Activated naive CD4-positive, alpha-beta T cell treated with anti-CD3 and anti-CD28 coated beads, Interleukin-2, amount 50 U/mL, for 72 hours (primary cell): ENCODE results near the gene CARD6. TPM values are rescaled to one million over a fixed set of nuclear protein-coding genes. Genes with fewer than 3 reads are reported as not detected.
"Not testable (repeated sequence)": the region's sequence is repeated elsewhere in the genome, so short reads cannot be mapped to it uniquely, and the experiment has no call there.

Experiments used
- ATAC-seq, 2 donors: fragments of 150-1000 bp; cut with Tn5 transposase; 2 replicates each; pipeline ENCODE4 v1.10.0; 2021; ENCODE audit warnings: mild to moderate bottlenecking in 2 of 2, moderate library complexity in 2 of 2
- DNase-seq, 2 donors: peaks; one replicate each; pipeline ENCODE4 v3.0.0; 2021 to 2022; ENCODE audit warnings: low spot score in 2 of 2
- H3K27ac Mint-ChIP-seq, 2 donors: one replicate each; pipeline ENCODE4 v1.8.0; 2022; ENCODE audit warnings: mild to moderate bottlenecking in 2 of 2, mixed read lengths in 2 of 2
- H3K36me3 Mint-ChIP-seq, 2 donors: one replicate each; pipeline ENCODE4 v1.8.0; 2022; ENCODE audit warnings: mixed read lengths in 2 of 2
- H3K9me3 Mint-ChIP-seq, 2 donors: one replicate each; pipeline ENCODE4 v1.8.0; 2022; ENCODE audit warnings: mixed read lengths in 2 of 2
- total RNA-seq, 2 donors: library from RNA; stranded (reverse); gene quantifications; one replicate each; pipeline ENCODE4 v1.2.3, GENCODE V29; 2022

CARD6 gene
- total RNA-seq, 2 donors from 2014 or later: 2.2 to 2.8 TPM

DNA sequence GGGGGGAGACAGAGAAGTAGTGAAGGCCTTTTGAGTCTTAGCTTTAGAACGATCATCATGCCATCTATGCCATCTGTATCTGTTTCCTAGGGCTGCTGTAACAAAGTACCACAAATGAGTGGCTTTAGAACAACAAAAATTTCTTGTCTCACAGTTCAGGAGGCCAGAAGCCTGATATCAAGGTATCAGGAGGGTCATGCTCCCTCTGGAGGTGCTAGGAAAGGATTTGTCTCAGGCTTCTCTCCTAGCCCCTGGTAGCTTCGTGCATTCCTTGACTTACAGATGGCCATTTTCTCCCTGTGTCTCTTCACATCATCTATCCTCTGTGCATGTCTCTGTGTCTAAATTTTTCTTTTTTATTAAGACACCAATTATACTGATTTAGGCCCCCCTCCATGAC, 5.2 kb downstream of the CARD6 start:
- ATAC-seq: no peak
- Mint-ChIP-seq H3K36me3 (peaks cover 3 to 7% of the 10 kb centered on the region in 2 donors), H3K9me3 (no peaks in the 10 kb centered on the region), H3K27ac (no peak overlapping the region)
- DNase-seq: no peak

DNA sequence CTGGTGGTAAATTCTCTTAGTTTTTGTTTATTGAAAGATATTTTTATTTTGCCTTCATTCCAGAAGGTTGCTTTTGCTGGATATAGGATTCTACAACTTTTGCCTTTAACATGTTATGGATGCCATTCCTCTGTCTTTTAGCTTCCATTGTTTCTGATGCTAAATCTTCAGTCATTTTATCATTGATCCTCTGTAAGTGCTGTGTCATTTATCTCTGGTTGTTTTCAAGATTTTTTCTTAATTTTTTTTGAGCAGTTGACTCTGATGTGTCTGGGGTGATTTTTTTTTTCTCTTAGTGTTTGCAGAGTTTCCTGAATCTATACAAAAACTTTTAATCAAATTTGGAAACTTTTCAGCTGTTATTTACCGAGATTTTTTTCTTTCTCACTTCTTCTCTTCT, 6.4 kb downstream of the CARD6 start:
- Mint-ChIP-seq H3K27ac (no peak overlapping the region), H3K9me3 (no peaks in the 10 kb centered on the region), H3K36me3 (peaks cover 0 to 4% of the 10 kb centered on the region in 2 donors)
- DNase-seq (no peak), ATAC-seq (no peak)

DNA sequence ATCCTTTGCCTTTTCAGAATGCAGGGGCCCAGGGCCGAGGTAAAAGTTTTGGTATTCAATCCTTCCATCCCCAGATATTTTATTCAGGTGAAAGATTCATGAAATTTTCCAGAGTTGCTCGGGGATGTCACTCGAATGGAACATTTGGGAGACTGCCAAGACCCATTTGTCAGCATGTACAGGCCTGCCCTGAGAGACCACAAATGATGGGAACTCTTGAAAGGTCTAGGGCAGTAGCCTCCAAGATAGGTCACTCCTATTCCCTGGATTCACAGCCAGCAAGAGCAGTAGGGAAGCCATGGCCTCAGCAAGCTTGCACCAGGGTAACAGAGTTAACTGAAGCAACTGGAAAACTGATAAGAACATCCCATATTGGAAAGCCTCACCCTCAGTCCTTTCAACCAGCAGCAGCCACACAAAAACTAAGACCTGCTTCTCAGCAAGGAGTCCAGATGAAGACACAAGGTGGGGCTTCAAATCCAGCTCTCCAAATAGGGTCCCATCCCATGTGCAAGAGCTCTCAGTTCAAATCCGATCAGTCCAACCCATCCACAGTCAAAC, 12.5 kb downstream of the CARD6 start:
- DNase-seq (no peak), ATAC-seq (no peak)
- peak overlapping the region in 1 of 2 donors; percentile 3 for H3K27ac Mint-ChIP-seq
- H3K36me3 Mint-ChIP-seq: peaks cover 0 to 5% of the 10 kb centered on the region in 2 donors
- no peaks in the 10 kb centered on the region for H3K9me3 Mint-ChIP-seq

DNA sequence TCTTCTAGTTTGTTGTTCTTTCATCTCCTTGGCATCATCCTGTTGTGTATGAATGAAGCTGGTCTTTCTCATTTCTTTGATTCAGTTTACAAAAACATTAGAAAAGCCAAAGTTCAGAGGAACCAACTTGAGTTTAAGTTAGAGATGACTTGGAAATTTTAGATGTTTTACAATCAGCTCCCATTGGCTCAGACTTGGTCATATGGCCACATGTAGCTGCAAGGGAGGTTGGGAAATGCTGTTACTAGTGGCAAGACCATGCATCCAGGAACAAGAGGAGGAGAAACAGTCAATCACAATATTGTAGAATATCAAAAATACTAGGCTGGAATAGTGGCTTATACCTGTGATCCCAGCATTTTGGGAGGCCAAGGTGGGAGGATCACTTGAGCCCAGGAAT, 19.5 kb downstream of the CARD6 start:
- no peak for ATAC-seq
- H3K27ac Mint-ChIP-seq: no peak overlapping the region
- no peak for DNase-seq
- peaks cover 8 to 13% of the 10 kb centered on the region in 2 donors for H3K9me3 Mint-ChIP-seq
- peaks cover 0 to 9% of the 10 kb centered on the region in 2 donors for H3K36me3 Mint-ChIP-seq

DNA sequence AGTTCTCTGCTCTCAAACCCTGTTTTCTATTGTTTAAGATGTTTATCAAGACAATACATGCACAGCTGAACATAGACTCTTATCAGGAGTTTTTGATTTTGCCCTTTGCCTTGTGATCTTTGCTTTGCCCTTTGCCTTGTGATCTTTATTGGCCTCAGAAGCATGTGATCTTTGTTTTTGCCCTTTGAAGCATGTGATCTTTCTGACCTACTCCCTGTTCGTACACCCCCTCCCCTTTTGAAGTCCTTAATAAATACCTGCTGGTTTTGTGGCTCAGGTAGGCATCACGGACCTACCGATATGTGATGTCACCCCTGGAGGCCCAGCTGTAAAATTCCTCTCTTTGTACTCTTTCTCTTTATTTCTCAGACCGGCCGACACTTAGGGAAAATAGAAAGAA, 23.8 kb downstream of the CARD6 start:
- H3K9me3 Mint-ChIP-seq: peaks cover 8 to 13% of the 10 kb centered on the region in 2 donors
- not testable (repeated sequence) for DNase-seq, ATAC-seq, H3K36me3 Mint-ChIP-seq, H3K27ac Mint-ChIP-seq

DNA sequence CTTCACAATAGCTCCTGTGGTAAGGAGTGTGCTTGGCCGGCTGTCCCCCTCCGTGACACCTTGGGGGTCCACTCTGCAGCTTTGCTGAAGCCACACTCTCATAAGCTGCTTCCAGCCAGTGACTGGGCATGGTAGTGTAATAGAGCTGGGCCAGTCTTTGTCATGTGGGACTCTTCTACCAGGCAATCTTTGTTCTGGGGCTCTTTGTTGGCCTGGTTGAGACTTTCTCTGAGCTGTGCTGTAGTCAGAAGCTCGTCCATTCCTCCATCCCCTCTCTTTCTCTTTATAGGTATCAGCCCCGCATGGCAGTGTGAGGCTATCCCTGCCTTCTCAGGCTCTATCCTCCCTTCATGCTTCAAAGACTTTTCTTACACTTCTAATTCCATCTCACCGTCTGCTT, 25.7 kb downstream of the CARD6 start:
- Mint-ChIP-seq H3K36me3 (peaks cover 0 to 9% of the 10 kb centered on the region in 2 donors), H3K9me3 (peaks cover 8 to 13% of the 10 kb centered on the region in 2 donors), H3K27ac (no peak overlapping the region)
- no peak for ATAC-seq
- no peak for DNase-seq

DNA sequence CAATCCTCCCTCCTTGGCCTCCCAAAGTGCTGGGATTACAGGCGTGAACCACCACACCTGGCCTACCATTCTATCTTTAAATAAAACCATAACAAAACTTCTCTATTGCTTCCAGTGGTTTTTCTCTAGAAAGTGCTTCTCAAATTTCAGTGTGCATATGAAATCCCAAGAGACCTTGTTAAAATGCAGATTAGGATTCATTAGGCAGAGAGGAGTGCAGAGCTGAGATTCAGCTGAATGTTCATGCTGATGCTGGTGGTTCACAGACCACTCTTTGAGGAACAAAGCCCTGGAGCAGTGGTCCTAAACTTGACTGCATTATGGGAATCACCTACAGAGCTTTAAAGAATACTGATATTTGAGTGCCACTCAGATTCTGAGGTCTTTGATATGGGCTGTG, 28.2 kb downstream of the CARD6 start:
- DNase-seq (no peak), ATAC-seq (no peak)
- Mint-ChIP-seq H3K36me3 (peaks cover 0 to 9% of the 10 kb centered on the region in 2 donors), H3K27ac (no peak overlapping the region), H3K9me3 (peaks cover 8 to 10% of the 10 kb centered on the region in 2 donors)

DNA sequence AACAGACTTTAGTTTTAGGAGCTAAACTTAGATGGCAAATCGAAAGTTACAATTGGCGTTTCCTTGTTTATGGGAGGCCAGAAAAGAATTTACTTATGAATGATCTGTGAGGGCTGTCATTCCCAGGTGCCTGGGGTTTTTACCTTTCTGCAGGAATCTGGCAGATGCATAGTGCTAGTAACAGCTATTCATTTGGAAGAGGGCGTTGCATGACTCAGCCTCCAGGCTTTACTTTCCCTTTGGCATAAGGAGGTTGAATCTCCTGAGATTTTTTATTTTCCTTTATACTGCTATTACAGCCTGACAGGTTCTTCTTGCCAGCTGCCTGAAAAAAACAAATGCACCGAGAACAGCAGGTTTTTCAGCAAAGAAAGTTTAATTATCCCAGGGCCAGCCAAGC, 30.0 kb downstream of the CARD6 start:
- DNase-seq: no peak
- Mint-ChIP-seq H3K9me3 (no peaks in the 10 kb centered on the region), H3K36me3 (no peaks in the 10 kb centered on the region), H3K27ac (no peak overlapping the region)
- no peak for ATAC-seq

DNA sequence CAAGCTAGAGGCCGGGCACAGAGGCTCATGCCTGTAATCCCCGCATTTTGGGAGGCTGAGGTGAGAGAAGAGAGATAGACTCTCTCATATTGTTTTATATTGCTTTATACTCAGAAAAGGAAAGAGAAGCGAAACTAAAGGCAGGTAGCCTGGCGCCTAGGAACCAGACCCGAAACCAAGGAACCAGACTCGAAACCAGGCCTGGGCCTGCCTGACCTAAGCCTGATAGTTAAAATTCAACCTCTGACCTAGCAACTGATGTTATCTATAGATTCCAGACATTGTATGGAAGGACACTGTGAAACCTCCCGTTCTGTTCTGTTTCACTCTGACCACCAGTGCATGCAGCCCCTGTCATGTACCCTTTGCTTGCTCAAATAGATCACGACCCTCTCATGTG, 31.1 kb downstream of the CARD6 start:
- H3K36me3 Mint-ChIP-seq, H3K27ac Mint-ChIP-seq, H3K9me3 Mint-ChIP-seq, DNase-seq, ATAC-seq: not testable (repeated sequence)

DNA sequence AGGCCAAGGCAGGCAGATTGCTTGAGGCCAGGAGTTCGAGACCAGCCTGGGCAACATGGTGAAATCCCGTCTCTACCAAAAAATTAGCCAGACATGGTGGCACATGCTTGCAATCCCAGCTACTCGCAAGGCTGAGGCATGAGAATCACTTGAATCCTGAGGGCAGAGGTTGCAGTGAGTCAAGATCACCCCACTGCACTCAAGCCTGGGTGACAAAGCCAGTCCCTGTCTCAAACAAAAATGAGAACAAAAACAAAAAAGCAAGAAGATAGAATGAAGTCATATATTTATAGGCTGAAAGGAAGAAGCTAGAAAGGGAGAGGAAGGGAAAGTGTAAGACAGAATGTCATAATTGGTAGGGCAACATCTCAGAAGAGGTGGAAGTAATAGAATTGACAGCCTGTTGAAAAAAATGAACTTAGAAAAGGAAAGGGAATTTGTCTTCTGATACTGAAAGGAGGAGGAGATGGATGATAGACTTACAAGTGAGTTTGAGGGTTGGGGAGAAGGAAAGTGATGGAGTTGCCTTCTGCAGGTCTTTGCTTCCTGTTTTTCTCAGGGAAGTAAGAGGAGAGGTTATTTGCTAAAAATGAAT, 32.2 kb downstream of the CARD6 start:
- H3K27ac Mint-ChIP-seq: no peak overlapping the region
- DNase-seq: no peak
- H3K9me3 Mint-ChIP-seq: peaks cover 10 to 11% of the 10 kb centered on the region in 2 donors
- peaks cover 6 to 13% of the 10 kb centered on the region in 2 donors for H3K36me3 Mint-ChIP-seq
- ATAC-seq: no peak

DNA sequence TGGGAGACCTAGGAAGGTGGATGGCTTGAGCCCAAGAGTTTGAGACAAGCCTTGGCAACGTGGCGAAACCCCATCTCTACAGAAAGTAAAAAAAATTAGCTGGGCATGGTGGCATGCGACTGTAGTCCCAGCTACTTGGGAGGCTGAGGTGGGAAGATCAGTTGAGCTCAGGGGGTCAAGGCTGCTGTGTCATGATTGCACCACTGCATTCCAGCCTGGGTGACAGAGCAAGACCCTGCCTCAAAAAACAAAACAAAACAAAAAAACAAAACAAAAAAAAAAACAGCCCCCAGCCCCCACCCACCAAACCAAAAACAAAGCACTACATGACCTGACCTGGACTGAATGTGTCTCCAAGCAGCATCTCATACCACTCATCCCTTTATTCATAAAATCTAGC, 34.8 kb downstream of the CARD6 start:
- H3K9me3 Mint-ChIP-seq: peaks cover 10 to 11% of the 10 kb centered on the region in 2 donors
- no peak for ATAC-seq
- peaks cover 6 to 13% of the 10 kb centered on the region in 2 donors for H3K36me3 Mint-ChIP-seq
- H3K27ac Mint-ChIP-seq: no peak overlapping the region
- no peak for DNase-seq

DNA sequence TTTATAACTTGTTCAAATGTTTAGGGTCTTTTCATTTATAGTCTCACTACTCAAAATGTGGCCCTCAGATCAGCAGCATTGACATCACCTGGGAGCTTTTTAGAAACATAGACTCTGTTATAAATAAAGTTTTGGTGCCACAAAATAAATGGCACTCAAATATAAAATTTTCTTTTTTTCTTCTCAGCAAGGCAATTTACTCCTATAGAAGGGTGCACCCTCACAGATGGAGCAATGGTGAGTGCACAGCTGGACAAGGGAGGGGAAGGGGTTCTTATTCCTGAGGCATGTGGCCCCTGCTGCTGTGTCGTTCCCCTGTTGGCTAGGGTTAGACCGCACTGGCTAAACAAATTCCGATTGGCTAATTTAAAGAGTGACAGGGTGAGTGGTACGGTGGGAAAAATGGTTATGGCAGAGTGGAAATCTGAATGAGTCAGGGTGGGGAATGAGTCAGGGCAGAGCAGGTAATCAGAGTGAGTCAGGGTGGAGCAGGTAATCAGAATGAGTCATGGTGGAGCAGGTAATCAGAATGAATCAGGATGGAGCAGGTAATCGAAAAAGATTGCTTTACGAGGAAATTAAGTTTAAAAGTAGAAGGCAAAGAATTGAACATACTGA, 36.3 kb downstream of the CARD6 start:
- H3K9me3 Mint-ChIP-seq: peaks cover 10 to 11% of the 10 kb centered on the region in 2 donors
- peak overlapping the region; percentile 2 to 16 for H3K27ac Mint-ChIP-seq
- peaks cover 6 to 13% of the 10 kb centered on the region in 2 donors for H3K36me3 Mint-ChIP-seq
- peak in 1 of 2 donors; percentile 6 for DNase-seq
- ATAC-seq: peak; percentile 66 to 79

DNA sequence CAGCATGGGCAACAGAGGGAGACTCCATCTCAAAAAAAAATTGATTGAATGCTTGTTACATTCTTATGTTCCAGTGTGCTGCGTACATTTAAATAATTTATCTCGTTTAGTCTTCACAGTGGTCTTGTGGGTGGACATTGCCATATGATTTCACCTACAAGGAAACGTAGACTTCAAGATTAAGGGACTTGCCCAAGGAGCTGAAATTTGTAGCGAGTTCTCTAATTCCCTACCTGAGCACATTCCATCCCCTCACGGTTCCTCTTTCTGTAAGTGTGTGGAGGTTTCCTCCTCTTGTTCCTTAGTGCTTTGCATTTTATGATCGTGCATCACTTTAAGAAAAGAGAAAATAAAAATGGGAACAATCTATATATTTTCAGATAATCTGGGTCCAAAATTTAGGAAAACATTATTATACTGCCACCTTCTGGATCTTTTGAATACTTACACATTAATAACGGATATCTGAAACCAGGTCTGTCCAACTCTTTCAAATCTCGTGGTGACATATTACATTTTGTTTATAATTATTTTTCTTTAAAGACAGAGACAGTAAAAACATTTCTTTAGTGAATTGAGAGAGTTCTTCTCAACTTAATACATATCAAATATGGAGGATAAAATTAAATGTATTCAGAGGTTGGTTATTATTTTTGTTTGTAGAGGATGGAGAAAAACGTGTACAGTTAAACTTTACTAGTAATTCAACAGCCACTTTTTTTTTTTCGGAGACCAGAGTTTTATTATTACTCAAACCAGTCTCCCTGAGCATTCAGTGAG, 38.2 kb downstream of the CARD6 start:
- no peak for DNase-seq
- Mint-ChIP-seq H3K9me3 (peaks cover 10 to 11% of the 10 kb centered on the region in 2 donors), H3K36me3 (peaks cover 6 to 13% of the 10 kb centered on the region in 2 donors), H3K27ac (no peak overlapping the region)
- ATAC-seq: no peak

DNA sequence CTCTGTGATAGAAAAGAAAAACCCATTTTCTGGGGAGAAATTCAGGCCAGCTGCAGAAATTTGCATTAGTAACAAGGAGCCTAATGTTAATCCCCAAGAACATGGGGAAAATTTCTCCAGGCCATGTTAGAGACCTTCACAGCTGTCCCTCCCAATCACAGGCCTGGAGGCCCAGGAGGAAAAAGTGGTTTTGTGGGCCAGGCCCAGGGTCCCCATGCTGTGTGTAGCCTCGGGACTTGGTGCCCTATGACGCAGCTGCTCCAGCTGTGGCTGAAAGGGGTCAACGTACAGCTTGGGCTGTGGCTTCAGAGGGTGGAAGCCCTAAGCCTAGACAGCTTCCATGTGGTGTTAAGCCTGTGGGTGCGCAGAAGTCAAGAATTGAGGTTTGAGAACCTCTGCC, 41.1 kb downstream of the CARD6 start:
- Mint-ChIP-seq H3K9me3 (peaks cover 4 to 6% of the 10 kb centered on the region in 2 donors), H3K36me3 (peaks cover 0 to 6% of the 10 kb centered on the region in 2 donors), H3K27ac (no peak overlapping the region)
- DNase-seq: no peak
- ATAC-seq: no peak

DNA sequence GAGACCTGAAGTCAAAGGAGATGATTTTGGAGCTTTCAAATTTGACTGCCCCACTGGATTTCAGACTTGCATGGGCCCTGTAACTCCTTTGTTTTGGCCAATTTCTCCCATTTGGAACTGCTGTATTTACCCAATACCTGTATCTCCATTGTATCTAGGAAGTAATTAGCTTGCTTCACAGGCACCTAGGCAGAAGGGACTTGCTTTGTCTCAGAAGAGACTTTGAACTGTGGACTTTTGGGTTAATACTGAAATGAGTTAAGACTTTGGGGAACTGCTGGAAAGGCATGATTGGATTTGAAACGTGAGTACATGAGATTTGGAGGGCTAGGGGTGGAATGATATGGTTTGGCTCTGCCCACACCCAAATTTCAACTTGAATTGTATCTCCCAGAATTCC, 41.9 kb downstream of the CARD6 start:
- DNase-seq, H3K9me3 Mint-ChIP-seq, ATAC-seq, H3K27ac Mint-ChIP-seq, H3K36me3 Mint-ChIP-seq: not testable (repeated sequence)

DNA sequence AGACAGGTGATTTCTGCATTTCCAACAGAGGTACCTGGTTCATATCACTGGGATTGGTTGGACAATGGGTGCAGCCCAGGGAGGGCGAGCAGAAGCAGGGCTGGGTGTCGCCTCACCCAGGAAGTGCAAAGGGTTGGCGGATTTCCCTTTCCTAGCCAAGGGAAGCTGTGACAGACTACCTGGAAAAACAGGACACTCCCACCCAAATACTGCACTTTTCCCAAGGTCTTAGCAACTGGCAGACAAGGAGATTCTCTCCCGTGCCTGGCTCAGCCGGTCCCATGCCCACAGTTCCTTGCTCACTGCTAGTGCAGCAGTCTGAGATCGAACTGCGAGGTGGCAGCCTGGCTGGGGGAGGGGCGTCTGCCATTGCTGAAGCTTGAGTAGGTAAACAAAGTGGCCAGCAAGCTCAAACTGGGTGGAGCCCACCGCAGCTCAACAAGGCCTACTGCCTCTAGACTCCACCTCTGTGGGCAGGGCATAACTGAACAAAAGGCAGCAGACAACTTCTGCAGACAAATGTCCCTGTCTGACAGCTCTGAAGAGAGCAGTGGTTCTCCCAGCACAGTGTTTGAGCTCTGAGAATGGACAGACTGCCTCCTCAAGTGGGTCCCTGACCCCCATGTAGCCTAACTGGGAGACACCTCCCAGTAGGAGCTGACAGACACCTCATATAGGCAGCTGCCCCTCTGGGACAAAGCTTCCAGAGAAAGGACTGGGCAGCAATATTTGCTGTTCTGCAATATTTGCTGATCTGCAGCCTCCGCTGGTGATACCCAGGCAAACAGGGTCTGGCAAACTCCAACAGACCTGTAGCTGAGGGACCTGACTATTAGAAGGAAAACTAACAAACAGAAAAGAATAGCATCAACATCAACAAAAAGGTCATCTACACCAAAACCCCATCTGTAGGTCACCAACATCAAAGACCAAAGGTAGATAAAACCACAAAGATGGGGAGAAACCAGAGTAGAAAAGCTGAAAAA, 54.6 kb downstream of the CARD6 start:
- H3K36me3 Mint-ChIP-seq, H3K9me3 Mint-ChIP-seq, ATAC-seq, DNase-seq, H3K27ac Mint-ChIP-seq: not testable (repeated sequence)
